K562 (cell line): ENCODE measurements around the gene NFATC1. TPM values are rescaled to one million over a fixed set of nuclear protein-coding genes. Genes with fewer than 3 reads are reported as not detected.

Experiments
- ATAC-seq: fragments of 200-7000 bp; cut with Tn5 transposase; 3 replicates; pipeline ENCODE4 v1.9.1; 2020; ENCODE audit warnings: moderate library complexity
- BruUV-seq: library from RNA; stranded (reverse); fragments of 400-500 nt; replicated peaks from 2 replicates; lab custom pipeline; 2021; lab: Mats Ljungman, UMichigan
- CTCF ChIA-PET: fragments of 300-600 bp; formaldehyde crosslinking; extraction: SDS; loops from one replicate; lab custom pipeline; 2021; ENCODE audit warnings: low intra/inter-chr PET ratio; lab: Yijun Ruan, JAX
- POLR2A ChIA-PET: fragments of 300-600, 350-650 bp; sonication (Branson Sonifier 250); formaldehyde crosslinking; extraction: SDS; loops from one replicate; lab custom pipeline; 2021; ENCODE audit warnings: antibody characterized with exemption, inconsistent platforms; lab: Yijun Ruan, JAX
- DNase-seq, 4 experiments: peaks; one replicate each; pipeline versions ENCODE4 v3.0.0 to v3.0.0-alpha.2; 2011 to 2018; ENCODE audit warnings: low spot score in 3 of 4, mixed read lengths in 3 of 4; ENCODE audit errors: extremely low read depth in 1 of 4
- FAIRE-seq: peaks from 2 replicates; lab custom pipeline; 2011; peaks lifted over from hg19 to GRCh38; lab: Jason Lieb, UNC
- H2AFZ ChIP-seq: 2 replicates; pipeline ENCODE4 v1.6.0; 2011; ENCODE audit warnings: low read depth, low read length, control low read depth, inconsistent platforms
- H3K27ac ChIP-seq: fragments of 200-600 bp; 3 replicates; pipeline ENCODE4 v1.8.0; 2011; ENCODE audit warnings: low read depth, mild to moderate bottlenecking, control low read depth, inconsistent platforms, low read length, moderate library complexity, mixed read lengths; ENCODE audit errors: extremely low read depth
- H3K27me3 ChIP-seq, 2 experiments: fragments of 300-600 bp in 1 of 2; 2 replicates in 1 of 2; 3 replicates in 1 of 2; pipeline versions ENCODE4 v1.6.0 to v1.8.0; 2011; ENCODE audit warnings: inconsistent platforms in 2 of 2, low read length in 2 of 2, mild to moderate bottlenecking in 1 of 2, mixed read lengths in 1 of 2, moderate library complexity in 1 of 2; ENCODE audit not compliant: control insufficient read depth in 2 of 2, insufficient read depth in 2 of 2
- H3K36me3 ChIP-seq: fragments of 300-600 bp; 3 replicates; pipeline ENCODE4 v1.8.0; 2011; ENCODE audit warnings: mild to moderate bottlenecking, low read length, inconsistent platforms; ENCODE audit not compliant: control insufficient read depth, insufficient read depth
- H3K4me1 ChIP-seq, 2 experiments: fragments of 200-600 bp in 1 of 2; replicated peaks in 1 of 2; 2 replicates in 1 of 2; 3 replicates in 1 of 2; pipeline versions ENCODE4 v1.5.1 to v1.8.0; 2011; ENCODE audit warnings: inconsistent platforms in 2 of 2, low read length in 2 of 2, mild to moderate bottlenecking in 1 of 2, mixed read lengths in 1 of 2, moderate library complexity in 1 of 2; ENCODE audit not compliant: control insufficient read depth in 2 of 2, insufficient read depth in 2 of 2
- H3K4me2 ChIP-seq: 2 replicates; pipeline ENCODE4 v1.6.1; 2011; ENCODE audit warnings: low read length, control low read depth, inconsistent platforms, mixed read lengths; ENCODE audit not compliant: insufficient read depth
- H3K4me3 ChIP-seq: fragments of 200-600 bp; sonication (generic), shearing (Covaris generic); 2 replicates; pipeline ENCODE4 v1.5.1; 2016; ENCODE audit warnings: control low read depth, inconsistent platforms
- H3K79me2 ChIP-seq: fragments of 200-600 bp; 3 replicates; pipeline ENCODE4 v1.8.0; 2011; ENCODE audit warnings: low read length, inconsistent platforms; ENCODE audit not compliant: control insufficient read depth, insufficient read depth
- H3K9ac ChIP-seq, 2 experiments: 2 replicates each; pipeline versions ENCODE4 v1.6.0 to v1.6.1; 2011; ENCODE audit warnings: low read depth in 2 of 2, low read length in 2 of 2, control low read depth in 1 of 2, inconsistent platforms in 1 of 2, mild to moderate bottlenecking in 1 of 2, mixed read lengths in 1 of 2; ENCODE audit not compliant: insufficient read depth in 1 of 2
- H3K9me1 ChIP-seq: one replicate; pipeline ENCODE4 v1.6.0; 2011; ENCODE audit warnings: inconsistent platforms, mild to moderate bottlenecking, low read length, moderate library complexity; ENCODE audit not compliant: control insufficient read depth, insufficient read depth
- H3K9me3 ChIP-seq: replicated peaks from 2 replicates; pipeline ENCODE4 v1.5.1; 2011; ENCODE audit warnings: low read depth, low read length, inconsistent platforms; ENCODE audit not compliant: control insufficient read depth, insufficient read depth
- H4K20me1 ChIP-seq: replicated peaks from 2 replicates; pipeline ENCODE4 v1.6.1; 2011; ENCODE audit warnings: low read length, inconsistent platforms, mixed read lengths; ENCODE audit not compliant: control insufficient read depth, insufficient read depth
- COPS2 ChIP-seq: fragments of 450-650 bp; conservative IDR thresholded peaks from 2 replicates; pipeline ENCODE4 v1.6.1; 2016; ENCODE audit warnings: mild to moderate bottlenecking, moderate library complexity
- HNRNPK ChIP-seq: fragments of 200-400 bp; formaldehyde crosslinking; IDR thresholded peaks from one replicate; pipeline ENCODE4 v1.6.1; 2018; ENCODE audit warnings: mild to moderate bottlenecking, low read depth, low read length; ENCODE audit not compliant: poor library complexity, severe bottlenecking
- IRF2 ChIP-seq: sonication (generic); formaldehyde crosslinking; IDR thresholded peaks from 2 replicates; pipeline ENCODE4 v1.8.1; 2022; ENCODE audit warnings: mild to moderate bottlenecking, missing genetic modification reagents
- KLF10 ChIP-seq: fragments of 250-450 bp; sonication (Bioruptor Pico); IDR thresholded peaks from 2 replicates; pipeline ENCODE4 v1.6.1; 2021; ENCODE audit warnings: matching md5 sums
- PKNOX1 ChIP-seq: fragments of 450-650 bp; IDR thresholded peaks from 2 replicates; pipeline ENCODE4 v1.6.1; 2016
- STAT5A ChIP-seq: IDR thresholded peaks from 2 replicates; pipeline ENCODE4 v1.6.1; 2012; ENCODE audit warnings: low read length, inconsistent platforms, borderline replicate concordance
- THAP7 ChIP-seq: fragments of 250-450 bp; sonication (Bioruptor Pico); IDR thresholded peaks from 2 replicates; pipeline ENCODE4 v1.5.0; 2021
- ZEB2 ChIP-seq: fragments of 450-650 bp; IDR thresholded peaks from 2 replicates; pipeline ENCODE4 v1.6.1; 2016
- ZFP1 ChIP-seq: fragments of 450-650 bp; formaldehyde crosslinking; IDR thresholded peaks from 2 replicates; pipeline ENCODE4 v1.4.0; 2020; ENCODE audit warnings: mild to moderate bottlenecking, mixed read lengths
- ZNF280A ChIP-seq: fragments of 450-650 bp; IDR thresholded peaks from 2 replicates; pipeline ENCODE4 v1.6.1; 2018; ENCODE audit warnings: mild to moderate bottlenecking, low read depth; ENCODE audit not compliant: partially characterized antibody
- ZNF407 ChIP-seq: fragments of 450-650 bp; IDR thresholded peaks from 2 replicates; pipeline ENCODE4 v1.6.1; 2016; ENCODE audit warnings: low read depth
- WGBS: fragments of 100-300 bp; shearing (Covaris generic); methylation state at CpG from one replicate; pipeline ENCODE4 v1.1.6; 2016; ENCODE audit warnings: low coverage, mixed read lengths; ENCODE audit not compliant: insufficient coverage; ENCODE audit errors: missing lambda C conversion rate; 5-methylcytosine and 5-hydroxymethylcytosine counted together
- in situ Hi-C: fragments of 300-500 bp; cut with MboI; formaldehyde crosslinking; loops from 4 replicates; pipeline ENCODE4 v1.15.0; 2018; ENCODE audit warnings: inconsistent platforms, mixed read lengths
- intact Hi-C: fragments of 100-400 bp; cut with micrococcal nuclease; formaldehyde crosslinking; loops from 2 replicates; pipeline ENCODE4 v1.14.2; 2022
- polyA plus RNA-seq, 8 experiments: library from polyadenylated mRNA; depleted of rRNA in 4 of 8; stranded (reverse) in 5 of 8; unstranded in 3 of 8; fragments of >200 nt; fragmentation: Nextera tagmentation in 2 of 8; fragmentation: Illumina TruSeq in 1 of 8; extraction: Ambion mirVana in 2 of 8; extraction: Trizol in 1 of 8; gene quantifications; 2 replicates each; pipeline versions ENCODE4 v1.2.1 to v1.2.3, GENCODE V29; 2011 to 2014; ENCODE audit warnings: inconsistent platforms in 1 of 8, missing spikeins in 1 of 8
- total RNA-seq, 7 experiments: library from RNA; depleted of rRNA in 6 of 7; stranded (reverse); fragments of >200 nt in 6 of 7; fragmentation: Illumina TruSeq in 2 of 7; extraction: Trizol in 2 of 7; gene quantifications; 2 replicates each; pipeline versions ENCODE4 v1.2.1 to v1.2.3, GENCODE V29; 2011 to 2021; ENCODE audit warnings: low replicate concordance in 1 of 7

NFATC1 gene
- total and polyA plus RNA-seq, 9 of the 15 experiments (the other 6 are each of a cell fraction or from before 2014, with no cell fraction given): 1.1 to 16.4 (median 2.5) TPM

GRCh38 chr18:79424880-79425568 lies 29.3 kb downstream of the NFATC1 start:
- Histone ChIP-seq H3K27ac (no peak overlapping the region), H3K4me1 (peaks cover 5 to 33% of the 10 kb centered on the region in 2 experiments; a peak in 4 of 5 replicates), H3K9ac (no peak overlapping the region), H3K36me3 (peaks cover 5% of the 10 kb centered on the region; the same call in 1 of the 3 replicates), H3K4me3 (no peak overlapping the region), H3K9me3 (no peaks in the 10 kb centered on the region), H4K20me1 (no peaks in the 10 kb centered on the region; the same call in 1 of the 2 replicates), H3K4me2 (no peak overlapping the region), H3K27me3 (no peaks in the 10 kb centered on the region), H2AFZ (no peak overlapping the region), H3K79me2 (peaks cover 6% of the 10 kb centered on the region; the same call in 1 of the 3 replicates), H3K9me1 (no peaks in the 10 kb centered on the region)
- ChIA-PET POLR2A (no interaction called here), CTCF (no interaction called here)
- no TSS peak for BruUV-seq
- DNase-seq (no peak), FAIRE-seq (no peak), ATAC-seq (no peak)
- in situ Hi-C loops (no loop called here), intact Hi-C loops (no loop called here)
- 83% methylated on average over 12 of the region's 19 CpGs for WGBS
- TF ChIP-seq COPS2 (no peak), ZEB2 (no peak), KLF10 (no peak), HNRNPK (no peak), IRF2 (no peak), PKNOX1 (no peak), ZFP1 (no peak), ZNF407 (no peak), ZNF280A (no peak), THAP7 (CRISPR knock-in tag) (no peak), STAT5A (no peak)
